GM12892 (cell line): ENCODE data around the gene MACC1.
"Not testable (repeated sequence)": the region's sequence is repeated elsewhere in the genome, so short reads cannot be mapped to it uniquely, and the experiment has no call there.

Experiments used
- DNase-seq: peaks from one replicate; pipeline ENCODE4 v3.0.0; 2011; ENCODE audit not compliant: insufficient read length
- FAIRE-seq: peaks from 2 replicates; lab custom pipeline; 2011; peaks lifted over from hg19 to GRCh38; lab: Jason Lieb, UNC
- POLR2A ChIP-seq: IDR thresholded peaks from 2 replicates; pipeline ENCODE4 v1.6.1; 2011; ENCODE audit warnings: low read depth, low read length, control low read depth
- POLR2AphosphoS5 ChIP-seq: IDR thresholded peaks from 2 replicates; pipeline ENCODE4 v1.6.1; 2011; ENCODE audit warnings: low read depth, low read length, control low read depth
- TAF1 ChIP-seq: IDR thresholded peaks from 2 replicates; pipeline ENCODE4 v1.6.1; 2011; ENCODE audit warnings: low read depth, mild to moderate bottlenecking, control low read depth, low read length, borderline replicate concordance

The MACC1 gene

GRCh38 chr7:20190560-20191390, 26.4 kb downstream of the MACC1 start:
- DNase-seq (no peak), FAIRE-seq (peak; percentile 67)
- TF ChIP-seq POLR2A (no peak), POLR2AphosphoS5 (no peak), TAF1 (no peak)

DNA sequence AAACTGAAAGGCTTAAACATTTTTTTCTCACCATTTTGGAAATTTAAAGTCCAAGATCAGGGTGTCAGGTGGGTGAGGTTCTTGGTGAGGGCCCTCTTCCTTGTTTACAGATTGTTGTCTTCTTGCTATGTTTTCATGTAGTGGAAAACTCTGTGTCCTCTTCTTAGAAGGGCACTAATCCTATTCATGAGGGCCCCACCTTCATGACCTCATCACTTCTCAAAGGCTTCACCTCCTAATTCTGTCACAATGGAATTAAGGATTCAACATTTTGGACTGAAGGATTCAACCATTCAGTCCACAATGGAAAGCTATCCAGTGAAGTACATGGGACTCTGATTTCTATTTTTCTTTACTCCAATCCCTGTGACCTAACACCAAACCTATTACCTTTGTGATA, 27.3 kb downstream of the MACC1 start:
- no peak for DNase-seq
- TF ChIP-seq TAF1 (no peak), POLR2A (no peak), POLR2AphosphoS5 (no peak)
- FAIRE-seq, result no peak

DNA sequence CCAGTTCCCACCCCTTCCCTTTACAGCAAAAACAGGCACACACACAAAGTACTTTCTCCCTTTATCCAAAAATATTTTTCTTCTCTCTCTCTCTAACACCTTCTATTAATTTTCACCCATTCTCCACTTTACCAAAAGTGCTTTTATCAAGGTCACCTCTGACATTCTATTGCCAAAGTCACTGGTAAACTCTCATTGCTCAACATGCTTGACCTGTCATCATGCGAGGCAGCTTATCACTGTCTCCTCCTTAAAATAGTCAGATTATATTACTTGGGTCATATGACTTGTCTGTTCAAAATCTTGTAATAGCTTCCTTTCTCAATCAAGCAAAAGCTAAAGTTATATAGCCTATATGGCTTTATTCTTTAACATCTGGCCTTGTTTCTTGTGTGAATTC, 28.6 kb downstream of the MACC1 start:
- FAIRE-seq (no peak), DNase-seq (no peak)
- TF ChIP-seq POLR2AphosphoS5, result no peak
- TF ChIP-seq POLR2A, result no peak
- no peak for TF ChIP-seq TAF1

- FAIRE-seq, DNase-seq: not testable (repeated sequence)
Measured at GRCh38 chr7:20187850-20188249, 29.3 kb downstream of the MACC1 start.

GRCh38 chr7:20185988-20186387, 31.2 kb downstream of the MACC1 start:
- TF ChIP-seq POLR2A (no peak), POLR2AphosphoS5 (no peak), TAF1 (no peak)
- no peak for DNase-seq
- no peak for FAIRE-seq

- TF ChIP-seq POLR2A (no peak), POLR2AphosphoS5 (no peak), TAF1 (no peak)
- FAIRE-seq (no peak), DNase-seq (no peak)
Measured at GRCh38 chr7:20183086-20183485, 34.1 kb downstream of the MACC1 start.

DNA sequence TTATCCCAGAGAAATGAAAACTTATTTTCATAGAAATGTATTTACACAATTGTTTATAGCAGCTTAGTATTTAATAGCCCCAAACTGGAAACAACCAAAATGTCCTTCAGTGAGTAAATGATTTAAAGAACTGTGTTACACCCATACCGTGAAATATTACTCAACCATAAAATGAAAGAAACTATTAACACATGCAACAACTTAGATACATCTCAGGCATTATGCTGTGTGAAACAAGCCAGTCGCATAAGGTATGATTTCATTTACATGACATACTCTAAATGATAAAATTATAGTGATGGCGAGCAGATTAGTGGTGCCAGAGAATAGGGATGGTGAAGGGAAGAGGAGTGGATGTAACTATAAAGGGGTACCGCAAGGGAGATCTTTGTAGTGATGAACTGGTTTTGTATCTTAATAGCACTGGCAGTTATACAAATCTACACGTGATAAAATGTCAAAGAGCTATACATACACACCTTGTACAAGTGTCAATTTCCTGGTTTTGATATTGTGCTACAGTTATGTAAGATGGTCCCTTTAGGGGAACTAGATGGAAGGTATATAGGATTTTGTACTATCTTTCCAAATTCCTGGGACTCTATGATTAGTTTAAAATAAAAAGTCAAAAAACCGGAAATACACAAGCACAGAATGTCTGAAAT, 40.5 kb downstream of the MACC1 start:
- TF ChIP-seq POLR2AphosphoS5, result no peak
- TF ChIP-seq TAF1, result no peak
- no peak for TF ChIP-seq POLR2A
- DNase-seq (no peak), FAIRE-seq (peak; percentile 73)

DNA sequence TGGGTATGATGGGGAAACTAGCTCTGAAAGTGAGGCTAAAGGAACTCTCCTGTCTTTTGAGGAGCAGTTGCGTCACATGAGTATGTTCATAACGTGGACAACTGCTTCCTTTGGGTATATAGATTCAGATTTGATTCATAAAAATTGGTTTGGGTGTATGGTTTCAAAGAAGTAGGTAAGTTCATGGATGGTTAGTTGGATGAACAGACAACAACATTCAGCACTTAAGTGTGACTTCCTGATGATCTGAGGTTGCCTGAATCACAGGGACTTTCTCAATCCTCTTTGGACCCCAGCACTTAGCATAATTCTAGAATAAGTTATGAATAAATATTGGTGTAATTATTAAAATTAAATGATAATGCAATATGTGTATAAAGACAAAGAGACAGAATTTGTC, 43.4 kb downstream of the MACC1 start:
- no peak for TF ChIP-seq TAF1
- no peak for TF ChIP-seq POLR2AphosphoS5
- no peak for TF ChIP-seq POLR2A
- FAIRE-seq (no peak), DNase-seq (no peak)

DNA sequence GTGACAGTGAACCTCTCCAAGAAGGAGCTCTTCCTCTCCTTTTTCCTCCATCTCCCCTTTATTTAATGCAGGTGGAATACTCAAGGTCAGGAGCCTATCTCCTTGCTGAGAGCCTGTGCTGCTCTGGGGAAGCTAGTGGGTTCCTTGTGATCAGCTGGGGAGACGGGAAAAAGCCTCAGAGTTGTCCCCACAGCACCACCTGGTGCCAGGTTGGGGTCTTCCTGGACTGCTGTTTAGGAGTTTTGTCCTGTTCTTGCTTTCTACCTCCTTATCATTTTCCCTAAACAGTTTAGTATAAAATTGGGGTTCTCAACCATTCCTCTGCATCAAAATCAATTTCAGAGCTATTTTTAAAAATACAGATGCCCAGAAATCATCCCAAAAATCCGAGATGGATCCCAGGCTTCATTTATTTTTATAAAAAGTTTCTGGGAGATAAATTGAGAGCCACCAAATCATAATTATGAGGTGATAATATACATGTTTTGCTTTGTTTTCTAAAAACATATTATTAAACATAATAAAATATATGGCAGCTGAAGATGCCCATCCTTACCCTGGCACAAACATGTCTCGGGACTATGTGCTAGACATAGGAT, 44.3 kb downstream of the MACC1 start:
- FAIRE-seq (no peak), DNase-seq (peak; percentile 11)
- no peak for TF ChIP-seq POLR2AphosphoS5
- TF ChIP-seq POLR2A, result no peak
- TF ChIP-seq TAF1, result no peak

DNA sequence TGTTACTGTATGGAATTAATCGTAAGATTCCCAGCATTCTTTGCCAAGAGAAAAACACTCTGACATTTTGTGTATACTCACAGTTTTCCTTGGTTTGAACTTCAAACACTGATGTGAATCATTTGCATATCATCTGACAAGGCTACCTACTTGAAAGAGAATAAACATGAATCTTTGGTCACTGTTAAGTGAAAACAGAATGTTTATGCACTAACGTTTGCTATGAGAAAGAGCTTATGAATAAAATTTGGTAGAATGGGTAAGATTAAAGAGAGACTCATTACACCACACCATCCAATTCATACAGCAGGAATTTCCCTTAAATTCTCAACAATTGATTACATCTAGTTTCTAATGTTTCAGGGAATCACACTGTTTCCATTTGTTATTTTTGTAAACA, 46.6 kb downstream of the MACC1 start:
- TF ChIP-seq TAF1 (no peak), POLR2A (no peak), POLR2AphosphoS5 (no peak)
- no peak for DNase-seq
- FAIRE-seq, result no peak

GRCh38 chr7:20165146-20165510, 52.1 kb downstream of the MACC1 start:
- DNase-seq (no peak), FAIRE-seq (no peak)
- no peak for TF ChIP-seq POLR2AphosphoS5
- no peak for TF ChIP-seq TAF1
- no peak for TF ChIP-seq POLR2A

DNA sequence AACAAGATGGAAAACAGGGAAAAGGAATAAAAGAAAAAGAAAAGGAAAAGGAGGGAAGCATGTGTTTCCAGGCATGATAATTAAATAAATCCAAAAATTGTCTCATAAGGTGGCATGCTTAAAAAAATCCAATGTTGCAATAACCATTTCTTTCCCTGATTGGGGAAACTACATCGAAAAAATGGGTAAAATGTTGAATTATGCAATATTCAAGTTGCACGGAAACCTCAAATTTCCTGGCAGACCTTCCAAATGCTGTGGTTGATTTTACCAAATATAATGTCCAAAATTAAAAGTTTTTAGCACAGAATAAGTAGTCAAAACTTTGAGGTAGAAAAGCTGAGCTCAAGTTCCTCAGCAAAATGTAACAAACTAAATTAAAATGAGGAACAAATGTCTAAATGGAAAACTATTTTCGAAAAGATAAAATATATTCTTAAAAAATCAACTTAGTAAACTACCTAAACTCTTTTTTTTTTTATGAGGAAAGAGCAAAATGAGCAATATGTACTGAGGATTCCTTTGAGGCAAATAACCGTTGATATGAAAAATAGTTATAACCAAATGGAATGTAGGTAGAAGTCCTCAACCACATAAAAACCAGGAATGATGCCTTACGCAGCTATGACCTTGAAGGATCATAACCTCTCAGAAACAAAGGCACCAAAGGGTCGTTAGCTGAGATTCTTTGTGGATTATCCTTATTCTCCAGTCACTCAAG, 52.6 kb downstream of the MACC1 start:
- no peak for TF ChIP-seq POLR2AphosphoS5
- TF ChIP-seq TAF1, result no peak
- no peak for TF ChIP-seq POLR2A
- DNase-seq (no peak), FAIRE-seq (no peak)
